HG03565 (cell line): Measurements from ENCODE around the gene ATOH8.

Experiments
- ATAC-seq: cut with Tn5 transposase; IDR thresholded peaks from one replicate; pipeline ENCODE4 v1.9.1; 2021; ENCODE audit warnings: mild to moderate bottlenecking, moderate library complexity; ENCODE audit not compliant: unreplicated experiment

The ATOH8 gene

GRCh38 chr2:85769236-85769982 lies 15.6 kb downstream of the ATOH8 start:
- no peak for ATAC-seq

- no peak for ATAC-seq
These were observed 16.2 kb downstream of the ATOH8 start for GRCh38 chr2:85769983-85770362.

- no peak for ATAC-seq
These were observed 16.6 kb downstream of the ATOH8 start for GRCh38 chr2:85770369-85770768.

- ATAC-seq: no peak
These were observed 17.1 kb downstream of the ATOH8 start for GRCh38 chr2:85770786-85771409.

- ATAC-seq: no peak
These were observed 17.7 kb downstream of the ATOH8 start for GRCh38 chr2:85771486-85771885.

GRCh38 chr2:85772019-85772745 lies 18.4 kb downstream of the ATOH8 start:
- ATAC-seq: no peak

GRCh38 chr2:85772841-85773491 lies 19.2 kb downstream of the ATOH8 start:
- ATAC-seq: no peak

- no peak for ATAC-seq
These were observed 19.9 kb downstream of the ATOH8 start for GRCh38 chr2:85773692-85774091.

GRCh38 chr2:85774126-85774978 lies 20.6 kb downstream of the ATOH8 start:
- ATAC-seq: no peak

GRCh38 chr2:85775406-85776381 lies 21.9 kb downstream of the ATOH8 start:
- ATAC-seq: no peak

GRCh38 chr2:85776672-85777071 lies 22.9 kb downstream of the ATOH8 start:
- ATAC-seq: no peak

- no peak for ATAC-seq
These were observed 23.7 kb downstream of the ATOH8 start for GRCh38 chr2:85777441-85777861.

GRCh38 chr2:85778646-85779379 lies 25.0 kb downstream of the ATOH8 start:
- no peak for ATAC-seq

GRCh38 chr2:85779641-85780315 lies 26.0 kb downstream of the ATOH8 start:
- no peak for ATAC-seq

- no peak for ATAC-seq
These were observed 26.7 kb downstream of the ATOH8 start for GRCh38 chr2:85780316-85781012.

- no peak for ATAC-seq
These were observed 27.2 kb downstream of the ATOH8 start for GRCh38 chr2:85781013-85781332.

- no peak for ATAC-seq
These were observed 30.0 kb downstream of the ATOH8 start for GRCh38 chr2:85783796-85784195.
